Left renal pelvis (tissue), 4 donors: Measurements from ENCODE around the gene SLC37A2. TPM values are rescaled to one million over a fixed set of nuclear protein-coding genes. Genes with fewer than 3 reads are reported as not detected.

Experiments
- polyA plus RNA-seq, 4 donors: library from polyadenylated mRNA; unstranded; fragments of 120-200 nt; gene quantifications; one replicate each; pipeline ENCODE4 v1.2.1, GENCODE V29; 2013; ENCODE audit not compliant: insufficient read length in 4 of 4

The SLC37A2 gene
- polyA plus RNA-seq, 4 donors = 2.1 to 7.0 (median 2.5) TPM

Other genes starting within 250 kb of the SLC37A2 start
- gene ROBO3, start 197.9 kb upstream of the SLC37A2 start, polyA plus RNA-seq = 10 to 100 TPM; 18.8 to 30.8 (median 21.3) TPM
- 10 to 100 TPM; 13.6 to 19.6 (median 18.1) TPM for gene ROBO4, start 165.4 kb upstream of the SLC37A2 start, polyA plus RNA-seq
- 1 to 10 TPM in 1 of 4 donors, under 1 TPM in 2, not detected in 1; 0.92 to 1.5 (median 0.96) TPM for gene HEPN1, start 144.1 kb upstream of the SLC37A2 start, polyA plus RNA-seq
- gene HEPACAM, start 127.3 kb upstream of the SLC37A2 start, polyA plus RNA-seq = 1 to 10 TPM in 3 of 4 donors, under 1 TPM in 1; 0.11 to 2.4 (median 2.0) TPM
- 1 to 10 TPM; 2.8 to 4.4 (median 3.9) TPM for gene CCDC15, start 109.1 kb upstream of the SLC37A2 start, polyA plus RNA-seq
- 10 to 100 TPM; 41.6 to 54.8 (median 49.9) TPM for gene TMEM218, start 48.3 kb downstream of the SLC37A2 start, polyA plus RNA-seq
- 10 to 100 TPM; 12.0 to 24.9 (median 13.1) TPM for gene PKNOX2, start 101.4 kb downstream of the SLC37A2 start, polyA plus RNA-seq